Progenitor cell of endocrine pancreas (in vitro differentiated cells): ENCODE results near the gene SLC1A7. TPM values are rescaled to one million over a fixed set of nuclear protein-coding genes. Genes with fewer than 3 reads are reported as not detected.

Source experiments
- DNase-seq: peaks from one replicate; pipeline ENCODE4 v3.0.0; 2021; ENCODE audit warnings: low spot score; ENCODE audit not compliant: unreplicated experiment
- H3K27ac Mint-ChIP-seq: 2 replicates; pipeline ENCODE4 v1.8.0; 2021; ENCODE audit warnings: mild to moderate bottlenecking, moderate library complexity, mixed read lengths
- H3K27me3 Mint-ChIP-seq: 2 replicates; pipeline ENCODE4 v1.8.0; 2021; ENCODE audit warnings: mixed read lengths
- H3K36me3 Mint-ChIP-seq: 2 replicates; pipeline ENCODE4 v1.8.0; 2022; ENCODE audit warnings: mixed read lengths; ENCODE audit not compliant: insufficient read depth
- H3K4me1 Mint-ChIP-seq: 2 replicates; pipeline ENCODE4 v1.8.0; 2021; ENCODE audit warnings: low read depth, mixed read lengths
- H3K4me3 Mint-ChIP-seq: 2 replicates; pipeline ENCODE4 v1.8.0; 2021; ENCODE audit warnings: low read depth, mild to moderate bottlenecking, moderate library complexity, mixed read lengths
- H3K9me3 Mint-ChIP-seq: 2 replicates; pipeline ENCODE4 v1.8.0; 2021; ENCODE audit warnings: low read depth, mixed read lengths
- CTCF ChIP-seq: fragments of 200-600 bp; sonication (generic); IDR thresholded peaks from one replicate; pipeline ENCODE4 v1.5.0; 2021; ENCODE audit warnings: antibody characterized with exemption, mild to moderate bottlenecking; ENCODE audit not compliant: unreplicated experiment
- total RNA-seq: library from RNA; stranded (reverse); gene quantifications from 2 replicates; pipeline ENCODE4 v1.2.1, GENCODE V29; 2021

SLC1A7 gene
- total RNA-seq, 1 donor from 2014 or later, result not detected

- H3K4me3 Mint-ChIP-seq, result no peak overlapping the region
- no peak overlapping the region for H3K27ac Mint-ChIP-seq
- H3K4me1 Mint-ChIP-seq, result peaks cover 3% of the 10 kb centered on the region
- no peak for TF ChIP-seq CTCF
- H3K9me3 Mint-ChIP-seq, result no peaks in the 10 kb centered on the region
- H3K27me3 Mint-ChIP-seq, result peaks cover 52% of the 10 kb centered on the region
- no peaks in the 10 kb centered on the region for H3K36me3 Mint-ChIP-seq
- DNase-seq, result no peak
Measured at GRCh38 chr1:53160924-53161378, 18.5 kb upstream of the SLC1A7 start.

GRCh38 chr1:53158900-53159299 is 16.5 kb upstream of the SLC1A7 start:
- Mint-ChIP-seq H3K27me3 (peaks cover 50% of the 10 kb centered on the region), H3K4me3 (no peak overlapping the region), H3K36me3 (no peaks in the 10 kb centered on the region), H3K4me1 (no peaks in the 10 kb centered on the region), H3K9me3 (no peaks in the 10 kb centered on the region), H3K27ac (no peak overlapping the region)
- TF ChIP-seq CTCF, result no peak
- no peak for DNase-seq

GRCh38 chr1:53156783-53157182 is 14.3 kb upstream of the SLC1A7 start:
- Mint-ChIP-seq H3K27ac (no peak overlapping the region), H3K36me3 (no peaks in the 10 kb centered on the region), H3K9me3 (no peaks in the 10 kb centered on the region), H3K4me1 (no peaks in the 10 kb centered on the region), H3K4me3 (no peak overlapping the region), H3K27me3 (peaks cover 37% of the 10 kb centered on the region)
- DNase-seq, result no peak
- no peak for TF ChIP-seq CTCF

- no peaks in the 10 kb centered on the region for H3K9me3 Mint-ChIP-seq
- no peaks in the 10 kb centered on the region for H3K36me3 Mint-ChIP-seq
- TF ChIP-seq CTCF, result no peak
- DNase-seq, result no peak
- no peak overlapping the region for H3K27ac Mint-ChIP-seq
- peaks cover 37% of the 10 kb centered on the region for H3K27me3 Mint-ChIP-seq
- no peaks in the 10 kb centered on the region for H3K4me1 Mint-ChIP-seq
- no peak overlapping the region for H3K4me3 Mint-ChIP-seq
Measured at GRCh38 chr1:53155945-53156344, 13.5 kb upstream of the SLC1A7 start.

- no peak overlapping the region for H3K4me3 Mint-ChIP-seq
- H3K36me3 Mint-ChIP-seq, result no peaks in the 10 kb centered on the region
- H3K27me3 Mint-ChIP-seq, result peaks cover 37% of the 10 kb centered on the region
- TF ChIP-seq CTCF, result no peak
- H3K27ac Mint-ChIP-seq, result no peak overlapping the region
- DNase-seq, result no peak
- H3K4me1 Mint-ChIP-seq, result no peaks in the 10 kb centered on the region
- no peaks in the 10 kb centered on the region for H3K9me3 Mint-ChIP-seq
Measured at GRCh38 chr1:53155534-53155933, 13.1 kb upstream of the SLC1A7 start.
